Raji (cell line): ENCODE data around the gene DOCK10.

Experiments
- POLR2A ChIP-seq: IDR thresholded peaks from 2 replicates; pipeline ENCODE4 v1.6.1; 2011; ENCODE audit warnings: low read depth, low read length, control low read depth; ENCODE audit not compliant: insufficient read depth

Gene DOCK10

DNA sequence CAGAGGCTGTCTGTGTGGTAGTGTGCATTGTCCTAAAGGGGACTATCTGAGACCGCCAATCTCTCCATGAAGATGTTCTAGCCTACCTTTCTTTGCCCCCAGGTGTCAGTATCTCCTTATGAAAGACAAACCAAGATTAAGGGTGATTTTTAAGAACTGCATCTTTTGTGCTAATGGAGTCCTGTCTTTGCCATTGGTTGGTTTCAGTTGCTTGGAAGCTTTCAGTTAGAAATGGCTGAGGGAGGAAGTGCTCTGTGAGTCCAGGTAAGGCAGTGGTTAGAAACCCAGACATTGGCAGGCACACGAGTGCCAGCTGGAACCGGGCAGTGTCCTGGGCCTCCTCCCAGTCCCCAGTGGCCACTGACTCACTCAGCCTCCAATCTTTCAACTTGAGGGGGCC lies 111.3 kb downstream of the DOCK10 start:
- no peak for TF ChIP-seq POLR2A

DNA sequence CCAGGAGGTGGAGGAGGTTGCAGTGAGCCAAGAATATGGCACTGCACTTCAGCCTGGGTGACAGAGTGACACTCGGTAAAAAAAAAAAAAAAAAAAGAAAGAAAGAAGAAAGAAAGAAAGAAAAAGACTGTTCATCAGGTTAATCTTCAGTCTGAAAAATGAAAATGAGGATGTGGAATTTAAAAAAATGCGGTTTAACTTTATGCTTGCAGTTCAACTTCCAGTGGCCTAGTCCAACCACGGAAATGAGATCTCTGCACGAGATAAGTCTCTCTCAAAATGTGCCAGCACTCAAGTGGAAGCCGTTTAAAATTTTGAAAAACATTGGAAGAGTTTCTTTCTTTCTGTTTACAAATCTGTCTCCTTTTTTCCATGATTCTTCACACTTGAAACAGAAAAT lies 112.1 kb downstream of the DOCK10 start:
- no peak for TF ChIP-seq POLR2A

DNA sequence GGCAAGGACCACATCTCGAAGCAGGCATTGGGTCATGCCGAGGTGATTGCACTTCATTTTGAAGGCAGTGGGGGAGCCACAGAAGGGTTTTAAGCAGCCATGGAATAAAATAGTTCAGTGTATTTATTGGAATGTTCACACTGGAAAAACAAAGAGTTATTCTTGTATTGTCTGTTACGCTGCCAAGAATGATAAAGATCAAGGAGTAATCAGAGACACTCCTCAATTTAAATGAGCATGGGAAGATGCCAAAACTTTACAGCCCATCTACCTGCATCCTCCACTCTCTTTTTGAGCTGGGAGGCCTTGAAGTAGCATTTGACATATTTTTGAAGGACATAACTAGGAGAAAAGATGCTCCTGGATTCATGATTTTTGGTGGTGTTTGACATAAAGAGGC lies 112.8 kb downstream of the DOCK10 start:
- no peak for TF ChIP-seq POLR2A

DNA sequence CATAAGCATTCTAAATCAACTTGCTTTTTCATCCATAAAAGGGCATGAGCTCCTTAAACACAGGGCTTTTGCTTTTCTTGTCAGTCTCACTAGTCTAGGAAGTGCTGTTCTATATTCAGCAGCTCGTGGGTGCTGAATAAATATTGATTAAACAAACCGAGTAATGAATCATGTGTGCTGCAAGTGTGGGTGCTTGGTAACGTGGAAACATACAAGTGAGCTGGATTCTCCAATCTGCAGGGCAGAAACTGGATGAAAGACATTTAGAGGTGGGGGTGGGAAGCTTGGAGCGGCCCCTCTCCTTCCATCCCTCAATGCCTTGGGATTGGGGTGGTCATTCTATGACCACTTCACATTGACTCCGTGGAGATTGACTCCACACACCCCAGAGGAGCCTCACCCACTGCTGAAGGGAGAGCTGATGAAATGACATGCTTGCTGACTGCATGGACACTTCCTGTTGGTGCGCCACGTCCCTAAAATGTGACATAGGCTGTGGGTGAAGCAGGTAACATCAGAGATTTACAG lies 114.6 kb downstream of the DOCK10 start:
- TF ChIP-seq POLR2A, result no peak

DNA sequence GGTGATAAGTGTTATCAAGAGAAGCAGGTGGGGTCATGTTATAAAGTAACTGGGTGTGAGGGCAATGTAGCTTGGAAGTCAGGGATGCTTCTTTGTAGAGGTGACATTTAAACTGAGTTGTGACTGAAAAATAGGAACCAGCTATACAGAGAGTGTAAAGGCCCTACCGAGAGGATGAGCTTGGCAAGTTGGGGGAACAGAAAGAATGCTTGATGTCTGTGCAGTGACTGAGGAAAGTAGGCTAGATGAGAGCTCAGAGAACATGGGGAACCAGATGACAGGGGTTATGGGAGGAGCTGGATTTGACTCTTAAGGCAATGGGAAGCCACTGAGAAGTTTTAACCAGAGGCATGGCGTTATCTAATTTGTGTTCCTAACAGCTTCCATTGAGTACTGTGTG lies 115.3 kb downstream of the DOCK10 start:
- no peak for TF ChIP-seq POLR2A

DNA sequence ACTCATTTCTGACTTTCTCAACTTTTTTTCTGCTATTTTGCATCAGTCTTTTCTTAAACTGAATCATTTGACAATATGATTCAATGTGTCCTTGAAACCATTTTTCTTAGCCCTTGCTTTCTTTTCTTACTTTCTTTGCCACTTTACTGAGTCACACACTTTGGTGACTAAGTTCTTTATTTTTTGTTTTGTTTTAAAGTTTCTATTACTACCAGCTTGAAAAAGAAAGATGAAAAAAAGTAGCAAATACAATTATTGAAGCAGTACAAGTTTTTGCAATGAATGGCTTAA lies 116.5 kb downstream of the DOCK10 start:
- no peak for TF ChIP-seq POLR2A

DNA sequence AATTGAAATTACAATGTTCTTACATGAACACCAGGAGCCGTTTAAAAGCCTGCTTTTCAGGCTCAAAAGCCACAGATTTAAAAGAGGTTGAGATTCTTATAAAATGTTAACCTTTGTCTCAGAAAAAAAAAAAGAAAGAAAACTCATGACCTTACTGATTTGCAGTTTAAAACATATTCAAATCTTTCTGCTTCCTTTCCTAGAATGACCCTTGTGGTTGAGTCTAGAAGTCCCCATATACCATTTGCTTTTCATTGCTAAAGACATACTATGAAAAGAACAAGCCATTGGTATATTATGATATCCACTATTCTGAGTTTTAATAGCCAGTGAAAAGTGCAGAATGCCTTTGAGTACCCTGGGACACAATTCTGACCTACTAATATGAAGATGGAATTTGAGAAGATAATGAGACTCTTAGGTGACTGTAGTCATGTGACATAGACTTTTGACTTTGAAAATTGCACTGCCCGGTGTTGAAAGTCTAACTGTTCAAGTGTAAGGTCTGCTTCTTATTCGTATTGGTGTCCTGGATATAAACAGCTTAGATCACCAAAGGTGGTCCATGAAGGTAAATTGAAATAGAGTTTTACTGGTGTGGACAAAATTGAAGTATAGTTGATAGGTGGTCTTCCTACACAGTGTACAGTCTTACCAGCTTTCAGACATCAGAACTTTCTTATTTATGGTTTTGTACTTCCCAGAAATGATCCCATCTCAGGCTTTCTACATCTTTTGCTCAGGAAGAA lies 117.0 kb downstream of the DOCK10 start:
- TF ChIP-seq POLR2A, result no peak

DNA sequence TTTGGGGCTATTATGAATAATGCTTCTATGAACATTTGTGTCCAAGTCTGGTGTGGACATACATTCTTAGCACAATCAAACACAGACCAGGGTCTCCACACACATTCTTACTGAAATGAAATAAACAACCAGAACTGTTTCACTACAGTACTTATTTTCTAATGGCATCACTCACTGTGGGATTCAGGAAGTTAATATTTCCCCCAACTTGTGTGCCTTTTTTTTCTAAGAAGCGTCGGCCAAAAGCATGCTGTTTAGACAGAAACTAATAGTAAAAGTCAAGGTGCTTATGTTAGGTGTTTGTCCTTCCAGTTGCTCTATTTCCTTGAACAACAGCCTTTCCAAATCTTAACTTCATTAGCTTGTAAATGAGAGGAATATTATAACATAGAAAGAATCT lies 117.6 kb downstream of the DOCK10 start:
- TF ChIP-seq POLR2A, result no peak

DNA sequence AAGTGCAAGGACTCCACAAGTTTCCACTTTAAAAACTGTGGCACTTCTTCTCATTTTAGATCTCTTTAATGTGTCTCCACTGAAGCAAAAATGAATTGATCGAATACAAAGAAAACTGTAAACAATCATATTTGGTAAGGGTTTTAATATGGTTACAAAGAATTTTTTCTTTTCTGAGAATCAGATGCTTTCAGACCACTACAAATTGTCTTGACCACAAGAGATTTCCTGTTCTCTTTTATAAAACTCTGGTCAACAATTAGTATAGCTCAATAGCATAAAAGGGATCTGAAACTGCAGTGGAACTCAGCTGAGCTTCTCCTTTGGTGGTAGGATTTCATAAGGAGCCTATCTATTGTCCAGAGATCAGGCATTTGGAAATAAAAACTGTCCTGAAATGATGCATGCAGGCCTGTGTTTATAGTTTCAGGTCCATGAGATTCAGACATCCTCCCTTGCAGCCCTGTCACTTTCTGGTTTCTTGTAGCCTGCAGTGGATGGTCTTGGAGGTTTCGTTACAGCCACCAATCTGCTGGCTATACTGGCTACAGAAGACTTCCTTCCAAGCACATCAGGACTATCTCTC lies 120.0 kb downstream of the DOCK10 start:
- no peak for TF ChIP-seq POLR2A

DNA sequence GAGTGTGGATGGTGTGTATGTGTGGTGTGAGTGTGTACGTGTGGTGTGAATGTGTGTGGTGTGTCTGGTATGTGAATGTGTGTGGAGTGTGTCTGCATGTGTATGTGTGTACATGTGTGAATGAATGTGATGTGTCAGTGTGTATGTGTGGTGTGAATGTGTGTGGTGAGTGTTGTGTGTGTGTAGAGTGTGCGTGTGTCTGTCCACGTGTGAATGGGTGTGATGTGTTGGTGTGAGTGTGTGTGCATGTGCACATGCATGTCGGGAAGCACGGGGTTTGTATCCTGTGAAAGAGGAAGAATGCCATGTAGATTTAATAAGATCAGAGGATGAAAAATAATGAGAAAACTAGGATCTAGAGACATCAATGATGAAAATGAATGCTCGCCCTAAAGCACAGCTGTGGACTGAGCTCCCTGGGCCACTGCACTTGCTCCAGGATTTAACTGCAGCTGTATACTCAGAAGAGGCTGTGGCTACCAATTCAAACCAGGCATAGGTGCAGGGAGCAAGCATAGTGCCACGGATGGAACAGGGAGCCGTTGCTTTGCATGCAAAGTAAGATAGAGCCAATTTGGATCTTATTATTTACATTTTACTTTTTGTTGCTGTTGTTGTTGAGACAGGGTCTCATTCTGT lies 122.7 kb downstream of the DOCK10 start:
- TF ChIP-seq POLR2A, result no peak

DNA sequence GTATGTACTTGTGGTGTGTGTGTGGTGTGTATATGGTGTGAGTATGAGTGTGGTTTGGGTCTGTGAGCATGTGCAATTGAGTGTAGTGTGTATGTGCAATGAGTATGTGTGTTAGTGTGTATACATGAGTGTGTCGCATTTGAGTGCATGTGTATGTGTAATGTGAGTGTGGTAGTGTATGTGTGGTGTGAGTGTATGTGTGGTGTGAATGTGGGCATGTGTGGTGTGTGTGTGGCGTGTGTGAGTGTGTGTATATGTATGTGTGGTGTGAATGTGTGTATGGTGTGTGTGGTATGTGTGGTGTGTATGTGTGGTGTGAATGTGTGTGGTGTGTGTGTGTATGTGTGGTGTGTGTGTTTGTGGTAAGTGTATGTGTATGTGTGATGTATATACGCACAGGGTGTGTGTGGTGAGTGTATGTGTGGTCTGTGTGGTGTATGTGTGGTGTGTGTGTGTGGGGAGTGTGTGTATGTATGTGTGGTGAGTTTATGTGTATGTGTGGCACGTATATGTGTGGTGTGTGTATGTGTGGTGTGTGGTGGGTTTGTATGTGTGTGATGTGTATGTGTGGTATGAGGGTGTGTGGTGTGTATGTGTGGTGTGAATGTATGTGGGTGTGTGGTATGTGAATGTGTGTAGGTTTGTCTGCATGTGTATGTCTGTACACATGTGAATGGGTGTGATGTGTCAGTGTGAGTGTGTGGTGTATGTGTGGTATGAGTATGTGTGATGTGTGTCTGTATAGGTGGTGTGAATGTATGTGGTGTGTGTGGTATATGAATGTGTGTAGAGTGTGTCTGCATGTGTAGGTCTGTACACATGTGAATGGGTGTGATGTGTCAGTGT lies 123.4 kb downstream of the DOCK10 start:
- no peak for TF ChIP-seq POLR2A

DNA sequence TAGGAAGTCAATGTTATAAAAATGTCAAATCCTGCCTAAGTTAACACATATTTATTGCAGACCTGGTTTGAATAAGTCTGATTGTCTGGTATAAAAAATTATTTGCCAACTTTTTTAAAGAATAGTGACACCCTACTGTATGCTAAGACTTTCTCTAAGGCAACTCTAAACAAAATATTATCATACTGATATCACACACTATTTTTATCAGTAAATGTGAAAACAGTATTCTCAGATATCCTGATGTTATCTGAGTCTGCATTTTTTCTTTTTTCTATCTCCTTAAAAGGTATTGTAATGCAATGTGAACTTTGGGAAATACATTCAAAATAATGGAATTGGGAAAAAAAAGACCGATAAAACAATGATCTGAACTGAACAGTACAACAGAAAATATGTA lies 127.1 kb downstream of the DOCK10 start:
- no peak for TF ChIP-seq POLR2A

DNA sequence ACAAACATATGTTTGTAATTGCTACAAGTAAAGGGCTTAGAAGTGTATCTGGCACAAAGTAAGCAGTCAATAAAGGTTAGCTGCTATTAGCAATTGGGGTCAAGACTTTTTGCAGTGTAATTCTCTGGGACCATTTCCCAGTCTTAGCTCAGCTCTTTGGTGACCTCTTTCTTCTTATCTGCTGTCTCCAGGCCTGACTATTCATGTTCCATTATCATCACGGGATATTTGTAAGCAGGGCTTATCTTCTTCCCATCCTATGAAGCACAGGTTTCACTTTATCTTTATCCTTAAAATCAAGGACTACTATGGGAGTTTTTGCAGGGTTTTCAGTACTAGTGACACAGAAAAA lies 131.7 kb downstream of the DOCK10 start:
- TF ChIP-seq POLR2A, result no peak

DNA sequence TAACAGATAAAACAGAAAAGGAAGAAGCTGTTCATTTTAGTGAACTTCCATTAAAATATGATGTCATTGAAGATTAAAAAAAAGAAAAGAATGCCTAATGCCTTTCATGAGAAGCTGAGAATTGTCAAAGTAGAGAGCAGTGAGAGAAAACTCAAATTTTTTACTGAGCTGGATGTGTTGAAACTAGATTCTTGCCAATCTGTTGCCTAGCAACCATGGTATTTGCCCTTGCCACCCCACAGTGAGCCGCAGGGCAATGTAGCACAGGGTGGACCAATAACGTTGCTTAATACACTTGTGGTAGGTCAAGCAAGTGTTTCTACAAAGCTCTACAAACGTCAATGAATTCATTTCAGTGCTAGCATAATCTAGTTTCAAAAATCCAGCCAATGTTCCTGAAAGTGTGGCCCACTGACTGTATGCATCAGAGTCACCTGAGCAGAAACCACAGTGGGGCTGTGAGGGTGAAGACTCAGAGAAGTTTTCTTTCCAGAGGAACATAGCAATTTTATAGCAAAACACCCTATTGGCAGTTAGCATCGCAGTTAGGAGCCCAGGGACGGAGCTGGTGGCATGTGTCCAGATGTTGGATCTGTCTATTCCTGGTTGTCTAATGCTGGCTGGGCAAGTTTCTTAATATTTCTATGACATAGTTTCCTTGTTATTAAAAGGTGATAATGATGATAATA lies 132.2 kb downstream of the DOCK10 start:
- no peak for TF ChIP-seq POLR2A

DNA sequence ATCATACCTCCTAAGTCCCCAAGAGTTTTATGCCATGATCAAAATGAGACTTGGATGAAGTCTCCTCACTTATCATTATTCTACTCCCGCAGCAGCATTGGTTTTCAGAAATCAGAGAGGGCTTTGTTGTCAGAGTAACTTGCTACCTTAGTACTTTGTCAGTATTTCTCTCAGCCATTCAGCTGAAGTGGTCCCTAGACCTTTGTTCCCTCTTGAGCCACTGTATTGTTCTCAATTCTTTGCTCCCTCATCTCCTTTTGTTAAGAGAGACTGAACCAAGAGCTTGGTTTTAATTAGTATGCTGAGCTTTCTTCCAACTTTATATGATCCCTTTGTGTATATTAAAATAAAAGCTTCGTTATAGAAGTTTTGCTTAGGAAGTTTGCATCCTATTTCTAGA lies 133.4 kb downstream of the DOCK10 start:
- no peak for TF ChIP-seq POLR2A
